GM12891 (cell line): ENCODE data around the gene ETV6.

Experiments
- POLR2A ChIP-seq: IDR thresholded peaks from 2 replicates; pipeline ENCODE4 v1.6.1; 2011; ENCODE audit warnings: low read depth, low read length, control low read depth
- POLR2AphosphoS5 ChIP-seq: IDR thresholded peaks from 2 replicates; pipeline ENCODE4 v1.6.1; 2011; ENCODE audit warnings: low read depth, low read length, control low read depth
- TAF1 ChIP-seq: IDR thresholded peaks from 2 replicates; pipeline ENCODE4 v1.6.1; 2011; ENCODE audit warnings: low read depth, low read length, control low read depth

- TF ChIP-seq POLR2A: no peak
- TF ChIP-seq POLR2AphosphoS5: no peak
- no peak for TF ChIP-seq TAF1
Measured at GRCh38 chr12:11901701-11902524, 252.4 kb downstream of the ETV6 start.
